OCI-LY7 (cell line): ENCODE measurements around the gene ZNF586. TPM values are rescaled to one million over a fixed set of nuclear protein-coding genes. Genes with fewer than 3 reads are reported as not detected.
"Not testable (repeated sequence)": the region's sequence is repeated elsewhere in the genome, so short reads cannot be mapped to it uniquely, and the experiment has no call there.

Experiments used
- BruUV-seq: library from RNA; stranded (reverse); fragments of 400-500 nt; replicated peaks from 2 replicates; lab custom pipeline; 2021; lab: Mats Ljungman, UMichigan
- CTCF ChIA-PET: fragments of 300-600 bp; sonication (Branson Sonifier 250); formaldehyde crosslinking; loops from one replicate; lab custom pipeline; 2022; ENCODE audit warnings: antibody characterized with exemption; ENCODE audit not compliant: unreplicated experiment; lab: Charles Lee
- POLR2A ChIA-PET: fragments of 300-600 bp; sonication (Branson Sonifier 250); formaldehyde crosslinking; loops from one replicate; lab custom pipeline; 2022; ENCODE audit warnings: antibody characterized with exemption; lab: Charles Lee
- DNase-seq: peaks from one replicate; pipeline ENCODE4 v3.0.0-alpha.2; 2015; ENCODE audit warnings: low spot score
- H2AFZ ChIP-seq: fragments of 200-600 bp; sonication (generic), shearing (Covaris generic); 2 replicates; pipeline ENCODE4 v1.6.1; 2014; ENCODE audit warnings: mild to moderate bottlenecking, antibody characterized with exemption, low read length, moderate library complexity
- H3K27ac ChIP-seq: fragments of 200-600 bp; sonication (generic); 2 replicates; pipeline ENCODE4 v1.5.1; 2014; ENCODE audit warnings: mixed run types, low read depth, mild to moderate bottlenecking, moderate library complexity, low read length, inconsistent platforms; ENCODE audit not compliant: poor library complexity, severe bottlenecking
- H3K36me3 ChIP-seq: fragments of 200-600 bp; sonication (generic); 2 replicates; pipeline ENCODE4 v1.6.1; 2014; ENCODE audit warnings: mild to moderate bottlenecking, antibody characterized with exemption, low read length, moderate library complexity, mixed read lengths; ENCODE audit not compliant: insufficient read depth
- H3K4me1 ChIP-seq: fragments of 200-600 bp; sonication (generic); 2 replicates; pipeline ENCODE4 v1.5.1; 2014; ENCODE audit warnings: mild to moderate bottlenecking, low read length; ENCODE audit not compliant: insufficient read depth, poor library complexity, severe bottlenecking
- H3K4me2 ChIP-seq: fragments of 200-600 bp; sonication (generic); 2 replicates; pipeline ENCODE4 v1.6.1; 2014; ENCODE audit warnings: mild to moderate bottlenecking, low read length
- H3K4me3 ChIP-seq: fragments of 200-600 bp; sonication (generic); 2 replicates; pipeline ENCODE4 v1.5.1; 2014; ENCODE audit warnings: mild to moderate bottlenecking, low read depth, low read length; ENCODE audit not compliant: poor library complexity, severe bottlenecking
- H3K79me2 ChIP-seq: fragments of 200-600 bp; sonication (generic); 2 replicates; pipeline ENCODE4 v1.6.1; 2016; ENCODE audit warnings: low read depth, mild to moderate bottlenecking, low read length, moderate library complexity, mixed read lengths; ENCODE audit not compliant: insufficient read depth
- H3K9me2 ChIP-seq: fragments of 200-600 bp; sonication (generic); 2 replicates; pipeline ENCODE4 v1.6.1; 2016; ENCODE audit warnings: mild to moderate bottlenecking, low read length, mixed read lengths; ENCODE audit not compliant: insufficient read depth
- H3K9me3 ChIP-seq: fragments of 200-600 bp; sonication (generic); 2 replicates; pipeline ENCODE4 v1.6.1; 2014; ENCODE audit warnings: mild to moderate bottlenecking, mixed run types, low read length, mixed read lengths
- H4K20me1 ChIP-seq: fragments of 200-600 bp; sonication (generic); 2 replicates; pipeline ENCODE4 v1.6.1; 2014; ENCODE audit warnings: mild to moderate bottlenecking, antibody characterized with exemption, low read length, moderate library complexity, mixed read lengths; ENCODE audit not compliant: insufficient read depth
- EZH2phosphoT487 ChIP-seq: fragments of 200-600 bp; sonication (generic); IDR thresholded peaks from 2 replicates; pipeline ENCODE4 v1.6.1; 2018; ENCODE audit warnings: low read depth, borderline replicate concordance, mild to moderate bottlenecking, mixed run types, antibody characterized with exemption, low read length, moderate library complexity, mixed read lengths
- intact Hi-C: fragments of 100-400 bp; cut with micrococcal nuclease; formaldehyde crosslinking; loops from one replicate; pipeline ENCODE4 v1.10.0; 2022; ENCODE audit not compliant: unreplicated experiment
- total RNA-seq, 2 experiments: library from RNA; depleted of rRNA in 1 of 2; stranded (reverse); fragments of >200 nt in 1 of 2; shearing (Covaris generic) in 1 of 2; gene quantifications; 2 replicates each; pipeline ENCODE4 v1.2.3, GENCODE V29; 2014 to 2022
- TF ChIP-seq, protein P1 (sequence below): fragments of 200-600 bp; sonication (generic); conservative IDR thresholded peaks from 2 replicates; pipeline ENCODE4 v1.5.1; 2014; ENCODE audit warnings: mild to moderate bottlenecking, antibody characterized with exemption, low read length, moderate library complexity, mixed read lengths

The ZNF586 gene
- total RNA-seq, 2 experiments from 2014 or later, result 19.7 to 25.2 TPM

DNA sequence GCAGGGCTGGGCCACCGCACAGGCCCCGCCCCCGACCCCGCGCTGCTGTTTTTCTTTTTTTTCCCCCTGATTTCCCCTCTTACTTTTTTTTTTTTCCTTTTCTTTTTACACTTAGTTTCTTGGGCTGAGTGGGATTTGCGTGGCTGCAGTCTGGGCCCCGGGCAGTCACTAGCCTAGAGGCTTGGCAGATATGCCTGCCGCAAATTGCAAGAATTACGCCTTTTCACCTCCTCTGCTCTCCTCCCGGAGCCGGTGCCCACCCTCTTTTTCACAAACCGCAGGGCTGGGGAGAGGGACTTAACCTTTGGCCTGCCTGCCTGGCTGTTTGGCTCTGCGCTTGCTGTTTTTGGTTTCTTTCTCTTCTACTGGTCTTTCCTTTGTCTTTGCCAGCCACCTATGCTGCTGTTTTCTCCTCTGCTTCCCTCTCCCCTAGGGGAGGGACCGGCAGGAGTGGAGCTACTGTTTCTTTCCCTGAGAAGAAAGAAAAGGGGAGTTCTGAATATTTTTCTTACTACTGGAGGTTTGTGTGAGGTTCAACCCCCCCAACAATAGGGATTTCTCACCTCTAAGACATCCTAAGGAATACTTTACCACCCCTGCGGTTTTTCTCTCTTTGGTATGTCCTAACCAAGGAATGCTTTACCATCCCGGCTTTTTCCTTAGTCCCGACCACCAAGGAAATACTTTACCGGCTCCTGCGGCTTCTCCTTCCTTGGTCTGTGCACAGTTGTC, 34.3 kb downstream of the ZNF586 start:
- Histone ChIP-seq H3K4me2 (no peak overlapping the region), H3K36me3 (peaks cover 33% of the 10 kb centered on the region), H2AFZ (no peak overlapping the region), H3K9me3 (no peaks in the 10 kb centered on the region), H3K4me1 (peaks cover 8% of the 10 kb centered on the region), H4K20me1 (no peaks in the 10 kb centered on the region), H3K79me2 (no peaks in the 10 kb centered on the region), H3K27ac (no peak overlapping the region), H3K4me3 (no peak overlapping the region), H3K9me2 (no peaks in the 10 kb centered on the region)
- intact Hi-C loops, result no loop called here
- BruUV-seq, result no TSS peak
- TF ChIP-seq, protein P1, sequence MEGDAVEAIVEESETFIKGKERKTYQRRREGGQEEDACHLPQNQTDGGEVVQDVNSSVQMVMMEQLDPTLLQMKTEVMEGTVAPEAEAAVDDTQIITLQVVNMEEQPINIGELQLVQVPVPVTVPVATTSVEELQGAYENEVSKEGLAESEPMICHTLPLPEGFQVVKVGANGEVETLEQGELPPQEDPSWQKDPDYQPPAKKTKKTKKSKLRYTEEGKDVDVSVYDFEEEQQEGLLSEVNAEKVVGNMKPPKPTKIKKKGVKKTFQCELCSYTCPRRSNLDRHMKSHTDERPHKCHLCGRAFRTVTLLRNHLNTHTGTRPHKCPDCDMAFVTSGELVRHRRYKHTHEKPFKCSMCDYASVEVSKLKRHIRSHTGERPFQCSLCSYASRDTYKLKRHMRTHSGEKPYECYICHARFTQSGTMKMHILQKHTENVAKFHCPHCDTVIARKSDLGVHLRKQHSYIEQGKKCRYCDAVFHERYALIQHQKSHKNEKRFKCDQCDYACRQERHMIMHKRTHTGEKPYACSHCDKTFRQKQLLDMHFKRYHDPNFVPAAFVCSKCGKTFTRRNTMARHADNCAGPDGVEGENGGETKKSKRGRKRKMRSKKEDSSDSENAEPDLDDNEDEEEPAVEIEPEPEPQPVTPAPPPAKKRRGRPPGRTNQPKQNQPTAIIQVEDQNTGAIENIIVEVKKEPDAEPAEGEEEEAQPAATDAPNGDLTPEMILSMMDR, result no peak
- no peak for TF ChIP-seq EZH2phosphoT487
- ChIA-PET CTCF (no interaction called here), POLR2A (no interaction called here)
- no peak for DNase-seq

DNA sequence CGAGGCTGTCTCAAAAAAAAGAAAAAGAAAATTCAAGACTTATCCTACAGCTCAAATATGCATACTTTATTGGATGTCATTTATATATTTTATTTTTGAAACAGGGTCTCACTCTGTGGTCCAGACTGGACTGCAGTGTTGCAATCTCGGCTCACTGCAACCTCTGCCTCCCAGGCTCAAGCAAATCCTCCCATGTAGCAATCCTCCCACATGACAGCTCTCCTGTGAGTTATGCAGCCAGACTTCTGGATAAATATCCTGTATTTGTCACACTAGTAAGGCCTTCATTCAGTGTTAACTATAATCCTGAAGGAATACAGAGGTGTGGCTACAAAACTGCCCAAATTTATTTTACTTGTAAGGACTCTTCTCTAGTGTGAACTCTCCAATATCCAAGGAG, 38.1 kb downstream of the ZNF586 start:
- POLR2A ChIA-PET, result no interaction called here
- H3K79me2 ChIP-seq, result peaks cover 3% of the 10 kb centered on the region; the same call in 1 of the 2 replicates
- intact Hi-C loops, result no loop called here
- no peaks in the 10 kb centered on the region for H3K9me2 ChIP-seq
- H3K4me2 ChIP-seq, result no peak overlapping the region
- H3K9me3 ChIP-seq, result no peaks in the 10 kb centered on the region
- BruUV-seq, result no TSS peak
- H3K36me3 ChIP-seq, result peaks cover 43% of the 10 kb centered on the region
- DNase-seq, result no peak
- H4K20me1 ChIP-seq, result no peaks in the 10 kb centered on the region
- no peak overlapping the region for H3K4me3 ChIP-seq
- no peak overlapping the region for H3K27ac ChIP-seq
- H3K4me1 ChIP-seq, result peaks cover 7% of the 10 kb centered on the region
- H2AFZ ChIP-seq, result no peak overlapping the region
- no peak for TF ChIP-seq EZH2phosphoT487
- TF ChIP-seq, protein P1, result no peak
- CTCF ChIA-PET, result no interaction called here

DNA sequence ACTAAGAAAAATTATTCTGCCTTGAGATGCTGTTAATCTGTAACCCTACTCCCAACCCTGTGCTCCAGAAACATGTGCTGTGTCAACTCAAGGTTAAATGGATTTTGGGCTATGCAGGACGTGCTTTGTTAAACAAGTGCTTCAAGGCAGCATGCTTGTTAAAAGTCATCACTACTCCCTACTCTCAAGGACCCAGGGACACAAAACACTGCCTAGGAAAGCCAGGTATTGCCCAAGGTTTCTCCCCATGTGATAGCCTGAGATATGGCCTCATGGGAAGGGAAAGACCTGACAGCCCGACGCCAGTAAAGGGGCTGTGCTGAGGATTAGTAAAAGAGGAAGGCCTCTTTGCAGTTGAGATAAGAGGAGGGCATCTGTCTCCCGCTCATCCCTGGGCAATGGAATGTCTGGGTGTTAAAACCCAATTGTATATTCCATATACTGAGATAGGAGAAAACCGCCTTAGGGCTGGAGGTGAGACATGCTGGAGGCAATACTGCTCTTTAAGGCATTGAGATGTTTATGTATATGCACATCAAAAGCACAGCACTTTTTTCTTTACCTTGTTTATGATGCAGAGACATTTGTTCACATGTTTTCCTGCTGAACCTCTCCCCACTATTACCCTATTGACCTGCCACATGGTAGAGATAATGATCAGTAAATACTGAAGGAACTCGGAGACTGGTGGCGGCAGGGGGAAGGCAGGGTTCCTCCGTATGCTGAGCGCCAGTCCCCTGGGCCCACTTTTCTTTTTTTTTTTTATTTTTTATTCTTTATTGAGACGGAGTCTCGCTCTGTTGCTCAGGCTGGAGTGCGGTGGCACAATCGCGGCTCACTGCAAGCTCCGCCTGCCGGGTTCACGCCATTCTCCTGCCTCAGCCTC, 41.2 kb downstream of the ZNF586 start:
- H3K9me2 ChIP-seq, BruUV-seq, intact Hi-C loops, H3K9me3 ChIP-seq, H3K27ac ChIP-seq, H2AFZ ChIP-seq, H3K4me2 ChIP-seq, POLR2A ChIA-PET, H4K20me1 ChIP-seq, CTCF ChIA-PET, H3K4me3 ChIP-seq, DNase-seq: not testable (repeated sequence)
- Histone ChIP-seq H3K4me1 (peaks cover 21% of the 10 kb centered on the region), H3K79me2 (peaks cover 13% of the 10 kb centered on the region), H3K36me3 (peaks cover 43% of the 10 kb centered on the region)
